ENCODE results near the gene SLC39A9.
"Not testable (repeated sequence)": the region's sequence is repeated elsewhere in the genome, so short reads cannot be mapped to it uniquely, and the experiment has no call there.

The SLC39A9 gene

GRCh38 chr14:69475194-69475818 is 76.8 kb downstream of the SLC39A9 start:
- DNase-seq (ENCODE audit: low read depth), result no peak

GRCh38 chr14:69476824-69477450 is 78.4 kb downstream of the SLC39A9 start:
- not testable (repeated sequence) for DNase-seq (ENCODE audit: low read depth)

GRCh38 chr14:69478055-69478454 is 79.6 kb downstream of the SLC39A9 start:
- not testable (repeated sequence) for DNase-seq (ENCODE audit: low read depth)

- no peak for DNase-seq (ENCODE audit: low read depth)
Observed at GRCh38 chr14:69479696-69480095, 81.2 kb downstream of the SLC39A9 start.

GRCh38 chr14:69480136-69480535 is 81.6 kb downstream of the SLC39A9 start:
- no peak for DNase-seq (ENCODE audit: low read depth)

- DNase-seq (ENCODE audit: low read depth), result no peak
Observed at GRCh38 chr14:69481815-69482568, 83.5 kb downstream of the SLC39A9 start.

GRCh38 chr14:69483765-69484443 is 85.4 kb downstream of the SLC39A9 start:
- no peak for DNase-seq (ENCODE audit: low read depth)

- DNase-seq (ENCODE audit: low read depth), result no peak
Observed at GRCh38 chr14:69484444-69485314, 86.2 kb downstream of the SLC39A9 start, which contains the start of gene PLEKHD1. PLEKHD1 (plus strand) TSS chr14:69484728; CDS start chr14:69484966, 238 bp downstream.

GRCh38 chr14:69485315-69485660 is 86.8 kb downstream of the SLC39A9 start:
- no peak for DNase-seq (ENCODE audit: low read depth)

GRCh38 chr14:69485701-69486100 is 87.2 kb downstream of the SLC39A9 start:
- no peak for DNase-seq (ENCODE audit: low read depth)

- no peak for DNase-seq (ENCODE audit: low read depth)
Observed at GRCh38 chr14:69487226-69487625, 88.7 kb downstream of the SLC39A9 start.

GRCh38 chr14:69487771-69488170 is 89.3 kb downstream of the SLC39A9 start:
- DNase-seq (ENCODE audit: low read depth), result no peak

- DNase-seq (ENCODE audit: low read depth), result no peak
Observed at GRCh38 chr14:69489495-69489894, 91.0 kb downstream of the SLC39A9 start.

GRCh38 chr14:69490219-69490918 is 91.9 kb downstream of the SLC39A9 start:
- DNase-seq (ENCODE audit: low read depth), result no peak

- DNase-seq (ENCODE audit: low read depth), result no peak
Observed at GRCh38 chr14:69491193-69491592, 92.7 kb downstream of the SLC39A9 start.

- no peak for DNase-seq (ENCODE audit: low read depth)
Observed at GRCh38 chr14:69493038-69493437, 94.5 kb downstream of the SLC39A9 start.

- DNase-seq (ENCODE audit: low read depth), result no peak
Observed at GRCh38 chr14:69493791-69494190, 95.3 kb downstream of the SLC39A9 start.

- no peak for DNase-seq (ENCODE audit: low read depth)
Observed at GRCh38 chr14:69495341-69495921, 96.9 kb downstream of the SLC39A9 start.

GRCh38 chr14:69497866-69498265 is 99.4 kb downstream of the SLC39A9 start:
- DNase-seq (ENCODE audit: low read depth), result not testable (repeated sequence)

GRCh38 chr14:69498286-69498685 is 99.8 kb downstream of the SLC39A9 start:
- DNase-seq (ENCODE audit: low read depth), result not testable (repeated sequence)

- no peak for DNase-seq (ENCODE audit: low read depth)
Observed at GRCh38 chr14:69499436-69499835, 100.9 kb downstream of the SLC39A9 start.
